CD14-positive monocyte (primary cell): Measurements from ENCODE around the gene CYRIA. TPM values are rescaled to one million over a fixed set of nuclear protein-coding genes. Genes with fewer than 3 reads are reported as not detected.

Source experiments
- DNase-seq, 3 donors: peaks; one replicate each; pipeline ENCODE4 v3.0.0-alpha.2; 2011 to 2022
- H2AFZ ChIP-seq: 2 replicates; pipeline ENCODE4 v1.6.0; 2012; ENCODE audit warnings: mild to moderate bottlenecking, low read depth, low read length, inconsistent platforms; ENCODE audit not compliant: insufficient read depth, poor library complexity, severe bottlenecking
- H3K27ac ChIP-seq, 2 donors: 1 replicate in 1 of 2; 2 replicates in 1 of 2; pipeline ENCODE4 v1.5.1; 2012 to 2013; ENCODE audit warnings: low read length in 2 of 2, control low read depth in 1 of 2, inconsistent platforms in 1 of 2, low read depth in 1 of 2, mild to moderate bottlenecking in 1 of 2
- H3K27me3 ChIP-seq, 2 donors: one replicate each; pipeline versions ENCODE4 v1.6.0 to v1.6.1; 2011 to 2013; ENCODE audit warnings: low read length in 2 of 2; ENCODE audit not compliant: control insufficient read depth in 2 of 2, insufficient read depth in 2 of 2
- H3K36me3 ChIP-seq, 2 donors: replicated peaks in 1 of 2; 1 replicate in 1 of 2; 2 replicates in 1 of 2; pipeline versions ENCODE4 v1.5.1 to v1.6.1; 2012 to 2013; ENCODE audit warnings: low read length in 2 of 2, control low read depth in 1 of 2, inconsistent platforms in 1 of 2, mild to moderate bottlenecking in 1 of 2; ENCODE audit not compliant: insufficient read depth in 2 of 2, control insufficient read depth in 1 of 2
- H3K4me1 ChIP-seq, 2 donors: 1 replicate in 1 of 2; 2 replicates in 1 of 2; pipeline versions ENCODE4 v1.5.1 to v1.6.1; 2012 to 2013; ENCODE audit warnings: low read length in 2 of 2, control low read depth in 1 of 2, inconsistent platforms in 1 of 2, mild to moderate bottlenecking in 1 of 2, moderate library complexity in 1 of 2; ENCODE audit not compliant: insufficient read depth in 2 of 2, control insufficient read depth in 1 of 2
- H3K4me2 ChIP-seq: replicated peaks from 2 replicates; pipeline ENCODE3; 2012; ENCODE audit warnings: low read length, moderate library complexity, mild to moderate bottlenecking; ENCODE audit not compliant: poor library complexity, severe bottlenecking; ENCODE audit errors: extremely low read depth
- H3K4me3 ChIP-seq, 3 experiments: fragments of 200-600 bp in 1 of 3; sonication (generic) in 1 of 3; replicated peaks in 1 of 3; 1 replicate in 2 of 3; 2 replicates in 1 of 3; pipeline ENCODE4 v1.5.1; 2011 to 2013; ENCODE audit warnings: low read length in 3 of 3, mild to moderate bottlenecking in 3 of 3, control low read depth in 2 of 3, low read depth in 2 of 3, inconsistent platforms in 1 of 3, moderate library complexity in 1 of 3
- H3K79me2 ChIP-seq: 2 replicates; pipeline ENCODE4 v1.6.0; 2012; ENCODE audit warnings: mild to moderate bottlenecking, control low read depth, inconsistent platforms, low read length, moderate library complexity; ENCODE audit not compliant: insufficient read depth
- H3K9ac ChIP-seq: 2 replicates; pipeline ENCODE4 v1.6.0; 2017; ENCODE audit warnings: low read length, mild to moderate bottlenecking; ENCODE audit not compliant: insufficient read depth, poor library complexity, severe bottlenecking
- H3K9me3 ChIP-seq, 2 donors: replicated peaks in 1 of 2; 1 replicate in 1 of 2; 2 replicates in 1 of 2; pipeline versions ENCODE4 v1.5.1 to v1.6.1; 2012 to 2013; ENCODE audit warnings: low read length in 2 of 2, control low read depth in 1 of 2; ENCODE audit not compliant: control insufficient read depth in 1 of 2, insufficient read depth in 1 of 2
- H4K20me1 ChIP-seq: 2 replicates; pipeline ENCODE4 v1.6.0; 2012; ENCODE audit warnings: mild to moderate bottlenecking, low read length, control low read depth, moderate library complexity; ENCODE audit not compliant: insufficient read depth
- H3K27ac Mint-ChIP-seq, 7 donors: one replicate each; pipeline ENCODE4 v1.8.0; 2020; ENCODE audit warnings: mild to moderate bottlenecking in 7 of 7, mixed read lengths in 7 of 7, moderate library complexity in 6 of 7, inconsistent platforms in 2 of 7
- H3K27me3 Mint-ChIP-seq, 3 donors: one replicate each; pipeline ENCODE4 v1.8.0; 2021 to 2022; ENCODE audit warnings: low read depth in 3 of 3, mild to moderate bottlenecking in 3 of 3, mixed read lengths in 3 of 3, moderate library complexity in 3 of 3, inconsistent platforms in 1 of 3
- H3K36me3 Mint-ChIP-seq, 2 donors: one replicate each; pipeline ENCODE4 v1.8.0; 2020; ENCODE audit warnings: mixed read lengths in 2 of 2, inconsistent platforms in 1 of 2, mild to moderate bottlenecking in 1 of 2
- H3K4me1 Mint-ChIP-seq: one replicate; pipeline ENCODE4 v1.8.0; 2020; ENCODE audit warnings: mild to moderate bottlenecking, mixed read lengths
- H3K4me3 Mint-ChIP-seq, 2 donors: one replicate each; pipeline ENCODE4 v1.8.0; 2020; ENCODE audit warnings: mild to moderate bottlenecking in 2 of 2, mixed read lengths in 2 of 2, moderate library complexity in 1 of 2
- H3K9me3 Mint-ChIP-seq, 7 donors: one replicate each; pipeline ENCODE4 v1.8.0; 2020 to 2022; ENCODE audit warnings: mixed read lengths in 7 of 7, mild to moderate bottlenecking in 6 of 7, moderate library complexity in 6 of 7, inconsistent platforms in 2 of 7
- CTCF ChIP-seq: fragments of 200-600 bp; IDR thresholded peaks from one replicate; pipeline ENCODE4 v1.8.0; 2022; ENCODE audit warnings: antibody characterized with exemption, mild to moderate bottlenecking
- WGBS: methylation state at CpG from one replicate; pipeline ENCODE4 v1.1.5; 2013; ENCODE audit warnings: missing lambda C conversion rate; ENCODE audit not compliant: insufficient coverage; 5-methylcytosine and 5-hydroxymethylcytosine counted together
- intact Hi-C, 2 donors: fragments of 100-400 bp; cut with micrococcal nuclease; formaldehyde crosslinking; loops; one replicate each; pipeline versions ENCODE4 v1.15.0 to v1.15.1; 2023
- polyA plus RNA-seq, 3 donors: library from polyadenylated mRNA; depleted of rRNA in 1 of 3; unstranded in 2 of 3; stranded (reverse) in 1 of 3; fragments of 300-500 nt in 2 of 3; fragments of >200 nt in 1 of 3; fragmentation: Illumina TruSeq in 2 of 3; gene quantifications; 1 replicate in 2 of 3; 2 replicates in 1 of 3; pipeline ENCODE4 v1.2.3, GENCODE V29; 2012 to 2021

The CYRIA gene
- polyA plus RNA-seq, 3 donors, result 55.9 to 101 (median 72.4) TPM

- Mint-ChIP-seq H3K4me3 (peak overlapping the region; percentile 98 to 99), H3K36me3 (peaks cover 54 to 56% of the 10 kb centered on the region in 2 donors), H3K9me3 (peaks cover 0 to 2% (median 0%) of the 10 kb centered on the region in 7 donors), H3K4me1 (peaks cover 70% of the 10 kb centered on the region), H3K27ac (peak overlapping the region; percentile 95 to 99 (median 97)), H3K27me3 (peaks cover 3 to 9% (median 5%) of the 10 kb centered on the region in 3 donors)
- H3K4me3 ChIP-seq, result peak overlapping the region; percentile 70 to 89 (median 84)
- H3K4me2 ChIP-seq, result peak overlapping the region; percentile 93
- peak overlapping the region; percentile 88 for H3K9ac ChIP-seq
- intact Hi-C loops, result loop anchor here (5.0 kb wide), 2 partner anchors 36 to 49 kb away; no protein-coding TSS in a partner anchor
- H3K27ac ChIP-seq, result peak overlapping the region; percentile 90
- H3K36me3 ChIP-seq, result peaks cover 0 to 13% of the 10 kb centered on the region in 2 donors
- H3K79me2 ChIP-seq, result peaks cover 72% of the 10 kb centered on the region
- H3K27me3 ChIP-seq, result no peaks in the 10 kb centered on the region
- H3K9me3 ChIP-seq, result no peaks in the 10 kb centered on the region
- H2AFZ ChIP-seq, result no peak overlapping the region
- peak in 2 of 3 donors; percentile 53 to 56 for DNase-seq
- peaks cover 68% of the 10 kb centered on the region for H4K20me1 ChIP-seq
- WGBS, result 83% methylated on average over 1 of the region's 4 CpGs
- TF ChIP-seq CTCF, result no peak
- peaks cover 63 to 75% of the 10 kb centered on the region in 2 donors for H3K4me1 ChIP-seq
Measured at GRCh38 chr2:16663121-16663905, 2.3 kb downstream of the CYRIA start.

- peaks cover 0 to 2% (median 0%) of the 10 kb centered on the region in 7 donors for H3K9me3 Mint-ChIP-seq
- Histone ChIP-seq H2AFZ (no peak overlapping the region), H3K4me2 (peak overlapping the region; percentile 93), H3K4me3 (peak overlapping the region in 1 of 3 experiments; percentile 89), H3K4me1 (peaks cover 74 to 83% of the 10 kb centered on the region in 2 donors), H3K79me2 (peaks cover 82% of the 10 kb centered on the region), H3K9me3 (no peaks in the 10 kb centered on the region), H3K9ac (no peak overlapping the region), H4K20me1 (peaks cover 72% of the 10 kb centered on the region), H3K36me3 (peaks cover 0 to 13% of the 10 kb centered on the region in 2 donors), H3K27ac (peak overlapping the region in 1 of 2 donors; percentile 3), H3K27me3 (no peaks in the 10 kb centered on the region)
- WGBS, result 67% methylated on average over 1 of the region's 5 CpGs
- no peak for TF ChIP-seq CTCF
- intact Hi-C loops, result loop anchor here (5.0 kb wide), 2 partner anchors 35 to 50 kb away; no protein-coding TSS in a partner anchor
- H3K4me3 Mint-ChIP-seq, result peak overlapping the region; percentile 98 to 99
- H3K27me3 Mint-ChIP-seq, result peaks cover 0 to 9% (median 3%) of the 10 kb centered on the region in 3 donors
- H3K4me1 Mint-ChIP-seq, result peaks cover 82% of the 10 kb centered on the region
- peaks cover 54 to 56% of the 10 kb centered on the region in 2 donors for H3K36me3 Mint-ChIP-seq
- peak in 1 of 3 donors; percentile 72 for DNase-seq
- peak overlapping the region in 5 of 7 donors; percentile 16 to 87 (median 58) for H3K27ac Mint-ChIP-seq
Measured at GRCh38 chr2:16661936-16662839, 3.4 kb downstream of the CYRIA start.
